Muscle layer of duodenum (tissue), 2 donors: ENCODE results near the gene CAMKK2.

Experiments used
- H3K27ac ChIP-seq: one replicate; pipeline ENCODE4 v1.7.0; 2013; ENCODE audit warnings: mild to moderate bottlenecking, low read length
- H3K27me3 ChIP-seq: one replicate; pipeline ENCODE4 v1.7.0; 2013; ENCODE audit warnings: low read depth, mild to moderate bottlenecking, control low read depth, low read length
- H3K36me3 ChIP-seq, 2 donors: one replicate each; pipeline ENCODE4 v1.7.0; 2013; ENCODE audit warnings: low read length in 2 of 2, control low read depth in 1 of 2, mild to moderate bottlenecking in 1 of 2; ENCODE audit not compliant: insufficient read depth in 2 of 2, control insufficient read depth in 1 of 2
- H3K4me1 ChIP-seq, 2 donors: one replicate each; pipeline ENCODE4 v1.7.0; 2013; ENCODE audit warnings: low read length in 2 of 2, mild to moderate bottlenecking in 2 of 2, control low read depth in 1 of 2, moderate library complexity in 1 of 2; ENCODE audit not compliant: insufficient read depth in 2 of 2, control insufficient read depth in 1 of 2
- H3K4me3 ChIP-seq, 2 donors: one replicate each; pipeline ENCODE4 v1.7.0; 2013; ENCODE audit warnings: low read length in 2 of 2, low read depth in 1 of 2, mild to moderate bottlenecking in 1 of 2
- H3K9me3 ChIP-seq, 2 donors: one replicate each; pipeline ENCODE4 v1.7.0; 2013; ENCODE audit warnings: low read length in 2 of 2, control low read depth in 1 of 2, mild to moderate bottlenecking in 1 of 2; ENCODE audit not compliant: control insufficient read depth in 1 of 2
- donor health status: healthy.

The CAMKK2 gene

GRCh38 chr12:121241156-121241970 lies 55.1 kb downstream of the CAMKK2 start:
- Histone ChIP-seq H3K4me3 (peak overlapping the region; percentile 33 to 48), H3K9me3 (no peaks in the 10 kb centered on the region), H3K36me3 (peaks cover 19 to 22% of the 10 kb centered on the region in 2 donors), H3K4me1 (peaks cover 0 to 42% of the 10 kb centered on the region in 2 donors), H3K27ac (peak overlapping the region; percentile 54), H3K27me3 (no peaks in the 10 kb centered on the region)

GRCh38 chr12:121240484-121241101 lies 55.9 kb downstream of the CAMKK2 start:
- H3K9me3 ChIP-seq: no peaks in the 10 kb centered on the region
- H3K4me1 ChIP-seq: peaks cover 0 to 42% of the 10 kb centered on the region in 2 donors
- no peaks in the 10 kb centered on the region for H3K27me3 ChIP-seq
- peaks cover 21 to 28% of the 10 kb centered on the region in 2 donors for H3K36me3 ChIP-seq
- H3K27ac ChIP-seq: peak overlapping the region; percentile 54
- H3K4me3 ChIP-seq: peak overlapping the region; percentile 33 to 48

- H3K4me1 ChIP-seq: peaks cover 0 to 42% of the 10 kb centered on the region in 2 donors
- peak overlapping the region in 1 of 2 donors; percentile 48 for H3K4me3 ChIP-seq
- no peaks in the 10 kb centered on the region for H3K27me3 ChIP-seq
- H3K27ac ChIP-seq: peak overlapping the region; percentile 12
- no peaks in the 10 kb centered on the region for H3K9me3 ChIP-seq
- peaks cover 21 to 30% of the 10 kb centered on the region in 2 donors for H3K36me3 ChIP-seq
Measured at GRCh38 chr12:121240062-121240420, 56.5 kb downstream of the CAMKK2 start.

DNA sequence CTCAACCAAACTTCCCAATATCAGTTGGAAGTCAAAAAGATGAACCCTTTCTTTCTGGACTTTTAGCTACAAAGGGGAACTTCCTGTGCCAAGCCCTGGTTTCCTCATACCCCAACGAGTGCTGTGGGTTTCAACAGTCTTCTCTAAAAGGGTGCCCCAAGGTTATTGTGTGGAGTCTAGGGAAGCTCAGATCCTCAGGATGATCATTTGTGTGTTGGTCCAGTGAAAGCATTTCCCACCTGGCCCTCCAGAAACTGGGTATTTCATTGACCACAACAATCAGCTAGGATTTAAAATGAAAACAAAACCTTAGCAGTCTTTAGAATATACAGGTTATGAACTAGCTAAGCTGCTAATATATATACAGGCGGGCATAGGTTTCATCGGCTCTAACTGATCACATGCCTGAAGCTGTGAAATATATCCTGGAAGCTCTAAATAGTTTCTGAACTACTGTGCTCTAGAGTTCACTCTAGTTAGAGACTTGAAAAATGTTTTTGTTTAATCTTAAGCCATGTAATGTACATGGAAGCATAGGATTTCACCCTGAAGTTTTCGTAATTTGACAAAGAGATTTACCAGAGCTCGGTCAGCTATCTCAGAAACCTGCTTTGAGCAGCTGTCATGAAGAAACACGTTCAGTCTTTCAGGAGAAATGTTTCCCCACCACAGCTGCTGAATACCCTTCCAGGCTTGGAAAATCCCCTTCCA lies 57.0 kb downstream of the CAMKK2 start:
- peak overlapping the region in 1 of 2 donors; percentile 48 for H3K4me3 ChIP-seq
- H3K27me3 ChIP-seq: no peaks in the 10 kb centered on the region
- peak overlapping the region; percentile 12 for H3K27ac ChIP-seq
- peaks cover 21 to 26% of the 10 kb centered on the region in 2 donors for H3K36me3 ChIP-seq
- H3K9me3 ChIP-seq: no peaks in the 10 kb centered on the region
- peaks cover 0 to 42% of the 10 kb centered on the region in 2 donors for H3K4me1 ChIP-seq

DNA sequence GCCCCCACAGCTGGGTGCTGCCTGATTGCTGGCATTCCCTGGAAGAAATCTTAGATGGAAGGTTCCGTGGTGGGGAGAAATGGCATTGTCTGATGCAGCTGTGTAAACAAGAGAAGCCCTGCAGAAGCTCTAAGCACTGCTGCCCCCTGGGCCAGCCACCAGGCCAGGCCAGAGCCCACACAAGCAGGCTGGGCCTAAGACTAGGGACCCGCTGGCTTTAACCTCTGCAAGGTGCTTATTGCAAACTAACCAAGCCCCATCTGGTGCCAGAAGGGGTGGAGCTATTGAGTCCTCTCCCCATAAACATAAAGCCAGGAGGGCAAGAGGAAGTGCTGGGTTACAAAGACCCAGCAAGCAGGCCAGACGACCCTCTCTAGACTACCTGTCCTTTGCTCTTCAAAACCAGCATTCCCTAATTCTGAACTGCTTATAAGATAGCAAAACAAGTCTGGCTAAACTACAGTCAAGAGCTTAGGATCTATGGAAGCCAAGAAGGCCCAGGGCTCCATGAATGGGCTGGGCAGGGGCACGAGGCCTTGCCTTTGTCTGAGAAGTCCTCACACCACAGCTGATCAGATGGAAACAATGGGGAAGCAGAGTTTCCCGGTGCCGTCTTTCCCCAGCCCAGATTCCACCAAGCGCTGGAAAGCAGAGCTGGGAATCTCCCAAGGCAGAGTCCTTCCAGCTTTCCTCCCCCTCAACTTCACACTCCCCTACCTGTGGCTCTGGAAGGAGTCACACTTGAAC lies 57.7 kb downstream of the CAMKK2 start:
- peaks cover 19 to 22% of the 10 kb centered on the region in 2 donors for H3K36me3 ChIP-seq
- no peaks in the 10 kb centered on the region for H3K9me3 ChIP-seq
- no peak overlapping the region for H3K27ac ChIP-seq
- H3K27me3 ChIP-seq: no peaks in the 10 kb centered on the region
- H3K4me3 ChIP-seq: no peak overlapping the region
- H3K4me1 ChIP-seq: peaks cover 0 to 42% of the 10 kb centered on the region in 2 donors

DNA sequence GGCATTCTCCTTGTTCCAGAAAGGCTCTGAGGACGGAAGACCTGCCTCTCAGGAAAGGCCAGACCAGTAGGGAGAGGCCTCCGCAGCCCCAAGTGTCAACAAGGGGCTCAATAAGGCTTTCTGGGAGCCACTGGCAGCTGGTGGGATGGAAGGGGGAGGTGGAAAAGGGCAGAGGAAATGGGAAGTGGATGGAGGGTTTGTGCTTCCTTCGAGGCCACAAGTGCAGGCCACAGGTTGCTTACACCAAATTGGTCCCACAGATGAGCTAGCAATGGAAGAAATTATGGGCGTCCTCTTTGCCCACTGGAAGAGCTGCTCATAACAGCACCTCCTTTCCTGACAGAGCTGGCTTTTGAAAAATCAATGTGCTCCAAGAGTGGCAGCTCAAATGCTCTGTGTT lies 58.4 kb downstream of the CAMKK2 start:
- no peak overlapping the region for H3K4me3 ChIP-seq
- no peak overlapping the region for H3K27ac ChIP-seq
- no peaks in the 10 kb centered on the region for H3K27me3 ChIP-seq
- peaks cover 20 to 24% of the 10 kb centered on the region in 2 donors for H3K36me3 ChIP-seq
- peaks cover 0 to 42% of the 10 kb centered on the region in 2 donors for H3K4me1 ChIP-seq
- H3K9me3 ChIP-seq: no peaks in the 10 kb centered on the region

GRCh38 chr12:121237415-121237814 lies 59.1 kb downstream of the CAMKK2 start:
- Histone ChIP-seq H3K27ac (no peak overlapping the region), H3K4me1 (peaks cover 0 to 42% of the 10 kb centered on the region in 2 donors), H3K9me3 (no peaks in the 10 kb centered on the region), H3K36me3 (peaks cover 21 to 26% of the 10 kb centered on the region in 2 donors), H3K4me3 (no peak overlapping the region), H3K27me3 (no peaks in the 10 kb centered on the region)

GRCh38 chr12:121236776-121237175 lies 59.7 kb downstream of the CAMKK2 start:
- Histone ChIP-seq H3K27ac (no peak overlapping the region), H3K4me1 (peaks cover 0 to 42% of the 10 kb centered on the region in 2 donors), H3K4me3 (no peak overlapping the region), H3K27me3 (no peaks in the 10 kb centered on the region), H3K36me3 (peaks cover 21 to 26% of the 10 kb centered on the region in 2 donors), H3K9me3 (no peaks in the 10 kb centered on the region)

DNA sequence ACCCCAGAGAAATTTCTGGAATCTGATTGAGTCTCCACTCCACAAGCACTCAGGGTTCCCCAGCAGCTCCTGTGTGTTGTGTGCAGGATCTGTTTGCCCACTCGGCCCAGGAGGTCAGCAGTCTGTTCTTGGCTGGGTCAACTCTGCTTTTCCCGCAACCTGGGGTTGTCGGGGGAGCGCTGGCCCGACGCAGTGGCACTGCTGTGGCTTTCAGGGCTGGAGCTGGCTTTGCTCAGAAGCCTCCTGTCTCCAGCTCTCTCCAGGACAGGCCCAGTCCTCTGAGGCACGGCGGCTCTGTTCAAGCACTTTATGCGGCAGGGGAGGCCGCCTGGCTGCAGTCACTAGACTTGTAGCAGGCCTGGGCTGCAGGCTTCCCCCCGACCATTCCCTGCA lies 62.9 kb downstream of the CAMKK2 start:
- peaks cover 23 to 28% of the 10 kb centered on the region in 2 donors for H3K36me3 ChIP-seq
- no peak overlapping the region for H3K4me3 ChIP-seq
- no peaks in the 10 kb centered on the region for H3K27me3 ChIP-seq
- H3K9me3 ChIP-seq: no peaks in the 10 kb centered on the region
- H3K4me1 ChIP-seq: peaks cover 0 to 14% of the 10 kb centered on the region in 2 donors
- no peak overlapping the region for H3K27ac ChIP-seq

GRCh38 chr12:121232977-121233627 lies 63.4 kb downstream of the CAMKK2 start:
- peaks cover 25 to 30% of the 10 kb centered on the region in 2 donors for H3K36me3 ChIP-seq
- H3K27me3 ChIP-seq: no peaks in the 10 kb centered on the region

More at GRCh38 chr12:121232977-121233627, 63.4 kb downstream of the CAMKK2 start:
- Histone ChIP-seq H3K27ac (no peak overlapping the region), H3K4me3 (no peak overlapping the region), H3K9me3 (no peaks in the 10 kb centered on the region), H3K4me1 (peaks cover 0 to 9% of the 10 kb centered on the region in 2 donors)
